GM19463 (cell line): ENCODE measurements around the gene HOXA2.
A peak's percentile ranks its signal among the peaks of the same experiment; 100 is the strongest.

Source experiments
- ATAC-seq: cut with Tn5 transposase; IDR thresholded peaks from one replicate; pipeline ENCODE4 v1.9.1; 2021; ENCODE audit warnings: mild to moderate bottlenecking, moderate library complexity; ENCODE audit not compliant: unreplicated experiment

HOXA2 gene

DNA sequence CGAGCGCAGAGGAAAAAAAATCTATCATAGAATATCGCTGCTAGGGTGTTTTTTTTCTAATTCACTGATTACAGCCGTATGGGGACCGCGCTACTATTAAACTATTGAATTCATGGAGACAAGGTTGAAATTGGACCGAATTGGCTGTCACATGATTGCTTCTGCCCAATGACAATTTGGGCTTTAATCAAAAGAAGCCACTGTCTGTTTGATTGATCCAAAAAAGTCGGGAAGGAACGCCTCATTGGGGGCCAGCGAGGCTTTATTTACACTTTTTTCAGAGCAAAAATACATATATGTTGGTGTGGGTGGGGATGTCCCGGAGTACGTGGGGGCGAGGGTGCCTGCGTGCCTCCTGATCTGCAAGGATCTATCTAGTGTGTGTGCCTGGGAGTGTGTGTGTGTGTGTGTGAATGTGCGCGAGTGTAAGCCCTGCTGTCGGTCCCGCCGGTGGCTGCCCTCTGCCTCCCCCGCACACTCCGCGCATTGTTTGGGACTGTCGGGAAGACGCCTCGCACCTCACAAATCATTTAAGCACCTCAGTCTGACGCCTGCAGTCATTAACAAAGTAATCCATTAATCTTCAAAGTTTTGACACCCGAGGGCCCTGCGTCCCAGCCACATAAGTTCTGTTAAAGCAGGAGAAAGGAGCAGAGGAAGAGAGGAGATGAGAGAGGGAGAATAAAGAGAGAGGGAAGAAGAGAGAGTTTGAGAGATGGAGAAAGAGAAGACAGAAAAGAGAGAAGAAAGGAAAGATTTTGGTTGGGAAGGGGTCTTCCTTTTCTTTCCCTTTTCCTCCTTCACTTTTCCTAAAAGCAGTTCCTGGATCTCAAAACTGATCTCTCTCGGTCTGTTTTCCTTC, at the start of gene HOXA2:
HOXA2 (minus strand) TSS at position 103 of the 862 bp plus-strand sequence. CDS start 183 bp downstream, outside the sequence.
- ATAC-seq: no peak

- ATAC-seq: no peak
These were observed 49.0 kb upstream of the HOXA2 start for GRCh38 chr7:27151341-27151930.

DNA sequence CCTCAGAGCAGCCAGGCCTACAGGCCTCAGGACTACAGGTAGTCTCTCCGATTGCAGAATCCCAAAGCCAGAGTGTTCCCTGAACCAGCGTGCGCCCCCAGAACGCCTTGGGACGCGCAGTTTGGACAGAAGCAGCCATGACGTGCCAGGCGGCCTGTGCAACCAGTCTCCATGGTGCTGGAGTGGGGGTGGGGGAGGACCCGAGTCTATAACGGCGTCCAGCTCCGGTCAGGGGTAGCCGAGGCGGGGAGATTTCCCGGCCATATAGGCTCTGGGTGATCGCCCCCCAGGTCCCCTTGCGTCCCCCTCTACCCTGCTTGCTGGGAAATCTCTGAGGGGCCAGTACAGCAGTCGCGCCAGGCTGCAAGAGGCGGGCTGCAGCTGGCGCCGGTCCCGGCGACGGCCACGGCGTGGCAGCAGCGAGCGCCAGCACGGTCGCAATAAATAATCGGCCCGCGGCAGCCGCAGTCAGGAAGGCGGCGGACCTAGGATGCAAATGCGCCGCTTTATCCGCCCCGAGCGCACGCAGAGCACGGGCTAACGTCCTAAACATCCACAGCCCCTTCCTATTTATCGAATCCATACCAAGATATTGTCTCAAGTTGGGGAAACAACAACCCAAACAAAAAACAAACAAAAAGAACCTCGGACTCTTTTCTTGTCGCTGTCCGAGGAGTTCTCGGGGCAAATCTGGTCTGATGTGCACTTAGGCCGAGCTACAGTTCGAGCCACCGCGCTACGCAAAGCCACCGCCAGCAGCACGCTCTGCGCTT, 48.3 kb upstream of the HOXA2 start:
- ATAC-seq: peak; percentile 91

DNA sequence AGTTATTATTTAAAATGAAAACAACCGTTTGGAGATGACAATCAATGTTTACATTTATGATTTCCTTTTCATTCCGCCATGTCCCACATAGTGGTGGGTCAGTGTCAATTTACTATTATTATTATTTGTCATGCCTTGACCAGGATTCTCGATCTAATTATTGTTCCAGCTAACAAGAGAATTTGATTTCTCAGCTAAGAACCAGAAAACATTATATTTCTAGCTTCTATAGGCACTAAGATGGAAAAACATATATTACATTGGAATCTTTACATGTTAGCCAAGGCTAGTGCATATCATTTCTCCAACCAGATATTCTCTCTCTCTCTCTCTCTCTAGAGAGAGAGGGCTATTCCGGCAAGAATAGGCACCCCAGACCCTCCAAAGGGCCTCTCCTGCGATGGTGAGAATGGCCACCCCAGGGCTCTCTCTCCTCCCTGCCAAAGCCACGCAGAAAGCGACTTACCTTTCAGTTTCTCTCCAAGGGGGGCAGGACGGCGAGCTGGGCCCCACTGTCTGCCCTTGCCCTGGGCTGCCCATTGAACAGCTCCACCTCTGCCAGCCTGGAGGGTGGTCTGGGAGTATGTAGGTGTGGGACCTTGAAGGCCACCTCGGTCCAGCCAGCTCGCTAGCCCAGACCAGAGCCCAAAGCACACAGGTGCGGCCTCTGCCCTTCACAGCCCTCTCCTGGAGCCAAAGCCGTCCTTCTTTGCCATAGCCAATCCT, 47.5 kb upstream of the HOXA2 start:
- ATAC-seq: no peak

- no peak for ATAC-seq
These were observed 46.5 kb upstream of the HOXA2 start for GRCh38 chr7:27148756-27149641.

DNA sequence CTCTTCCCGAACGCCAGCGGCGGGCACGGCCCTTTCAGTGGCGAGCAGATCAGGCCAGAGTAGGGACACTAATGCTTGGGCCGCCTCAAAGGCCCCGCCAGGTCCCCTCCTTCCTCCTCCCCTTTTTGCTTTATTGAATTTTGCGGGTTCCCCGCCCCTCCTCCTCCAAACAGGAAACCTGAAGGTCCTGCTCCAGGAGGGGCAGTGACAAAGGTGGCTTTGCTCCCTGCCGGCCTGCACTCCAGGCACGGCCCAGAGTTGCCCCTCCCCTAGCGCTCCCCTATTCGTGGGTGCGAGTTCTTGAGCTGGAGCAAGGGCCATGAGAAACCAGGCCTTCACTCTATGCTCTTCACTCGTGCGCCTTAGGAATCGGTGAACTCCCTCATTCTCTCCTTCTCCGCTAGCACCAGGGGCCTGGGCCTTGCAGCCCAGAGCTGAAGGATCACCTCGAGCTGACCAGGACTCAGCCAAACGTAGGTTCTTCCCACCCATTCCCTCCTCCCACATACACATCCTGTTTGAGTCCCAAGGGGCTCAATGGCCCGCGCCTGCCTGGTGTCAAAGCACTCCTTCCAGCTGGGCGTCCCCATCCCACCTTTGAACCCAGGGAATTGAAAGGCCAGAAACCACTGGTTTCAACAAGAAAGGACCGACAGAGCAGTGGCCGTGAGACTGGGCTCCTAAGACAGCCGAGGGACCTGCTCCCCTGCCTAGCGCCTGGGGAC, 45.7 kb upstream of the HOXA2 start:
- no peak for ATAC-seq

DNA sequence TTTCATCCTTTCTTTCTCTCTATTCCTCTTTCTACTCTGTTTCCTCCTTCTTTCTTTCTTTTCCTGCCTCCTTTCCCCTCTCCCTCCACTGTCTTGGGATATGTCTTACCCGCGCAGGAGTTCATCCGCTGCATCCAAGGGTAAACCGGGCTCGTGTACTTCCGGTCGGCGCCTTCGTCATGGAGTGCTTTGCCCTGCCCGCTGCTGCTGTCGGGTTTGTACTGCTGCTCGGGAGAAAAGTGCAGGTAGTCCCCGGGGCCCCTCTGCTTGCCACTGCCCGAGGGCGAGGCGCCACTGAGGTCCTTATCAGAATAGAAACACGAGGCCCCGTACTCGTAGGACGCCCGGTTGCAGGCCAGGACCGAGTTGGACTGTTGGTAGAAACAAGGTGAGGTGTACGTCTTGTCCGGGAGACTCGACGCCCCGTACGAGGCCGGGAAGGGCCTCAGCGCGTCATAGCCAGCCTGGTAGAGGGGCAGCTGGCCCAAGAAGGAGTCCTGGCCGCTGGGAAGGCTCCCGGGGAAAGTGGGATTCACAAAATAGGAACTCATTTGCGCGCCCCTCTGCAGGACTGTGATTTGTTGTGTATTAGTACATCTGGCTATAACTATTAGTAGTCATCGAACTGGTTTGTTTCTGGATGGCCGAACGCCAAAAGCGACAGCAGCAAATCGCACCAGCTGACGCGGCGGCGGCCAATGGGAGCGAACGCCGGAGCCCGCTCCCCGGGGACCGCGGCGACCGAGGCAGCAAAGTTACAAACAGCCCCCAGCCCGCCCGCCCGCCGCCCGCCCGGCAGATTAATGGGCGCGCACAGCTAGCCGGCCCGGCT, 44.9 kb upstream of the HOXA2 start, which contains the start of gene HOXA6:
HOXA6 (minus strand) TSS at position 576 of the 832 bp plus-strand sequence; CDS start at position 551, 25 bp downstream.
- no peak for ATAC-seq

GRCh38 chr7:27146491-27147198, 44.2 kb upstream of the HOXA2 start:
- ATAC-seq: no peak

DNA sequence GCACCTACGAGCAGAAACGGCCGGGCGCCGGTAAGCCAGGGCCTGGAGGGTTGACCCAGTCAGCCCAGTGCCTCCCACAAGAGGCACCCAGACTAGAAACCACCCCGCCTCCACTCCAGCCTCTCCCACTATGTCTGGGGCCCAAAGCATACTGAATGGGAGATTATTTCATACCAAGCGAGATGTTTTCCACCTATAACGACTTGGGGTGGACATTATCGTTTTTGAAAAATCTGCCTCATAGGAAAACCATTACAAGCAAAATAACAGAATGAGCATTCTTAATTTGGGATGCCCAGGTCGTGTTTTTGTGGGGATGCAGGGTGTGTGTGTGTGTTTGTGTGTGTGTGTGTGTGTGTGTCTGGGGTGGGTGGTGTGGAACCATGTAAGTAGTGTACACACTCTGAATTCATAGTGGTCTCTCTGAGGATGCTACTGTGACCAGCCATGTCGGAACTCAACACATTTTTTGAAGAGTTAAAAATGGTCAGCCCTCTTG, 43.5 kb upstream of the HOXA2 start:
- no peak for ATAC-seq

GRCh38 chr7:27145165-27145913, 42.9 kb upstream of the HOXA2 start:
- ATAC-seq: no peak

DNA sequence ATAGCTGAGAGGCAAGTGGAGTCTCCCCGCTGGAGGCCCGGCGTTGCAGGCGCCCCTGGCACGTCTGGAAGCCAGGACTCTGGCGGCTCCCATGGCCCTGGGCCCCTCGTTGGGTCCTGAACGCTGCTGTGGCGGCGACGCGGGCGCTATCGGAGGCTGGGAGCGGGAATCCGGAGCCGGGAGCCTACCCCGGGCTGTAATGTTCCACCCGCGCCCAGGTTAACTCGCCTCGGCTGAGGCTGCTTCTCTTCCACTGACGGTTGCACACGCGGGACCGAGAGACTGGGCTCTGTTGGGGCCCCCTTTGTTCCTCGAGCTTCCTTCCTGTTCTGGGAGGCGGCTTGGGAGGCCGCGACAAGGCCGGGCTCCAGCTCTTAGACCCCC, 42.3 kb upstream of the HOXA2 start:
- ATAC-seq: no peak

DNA sequence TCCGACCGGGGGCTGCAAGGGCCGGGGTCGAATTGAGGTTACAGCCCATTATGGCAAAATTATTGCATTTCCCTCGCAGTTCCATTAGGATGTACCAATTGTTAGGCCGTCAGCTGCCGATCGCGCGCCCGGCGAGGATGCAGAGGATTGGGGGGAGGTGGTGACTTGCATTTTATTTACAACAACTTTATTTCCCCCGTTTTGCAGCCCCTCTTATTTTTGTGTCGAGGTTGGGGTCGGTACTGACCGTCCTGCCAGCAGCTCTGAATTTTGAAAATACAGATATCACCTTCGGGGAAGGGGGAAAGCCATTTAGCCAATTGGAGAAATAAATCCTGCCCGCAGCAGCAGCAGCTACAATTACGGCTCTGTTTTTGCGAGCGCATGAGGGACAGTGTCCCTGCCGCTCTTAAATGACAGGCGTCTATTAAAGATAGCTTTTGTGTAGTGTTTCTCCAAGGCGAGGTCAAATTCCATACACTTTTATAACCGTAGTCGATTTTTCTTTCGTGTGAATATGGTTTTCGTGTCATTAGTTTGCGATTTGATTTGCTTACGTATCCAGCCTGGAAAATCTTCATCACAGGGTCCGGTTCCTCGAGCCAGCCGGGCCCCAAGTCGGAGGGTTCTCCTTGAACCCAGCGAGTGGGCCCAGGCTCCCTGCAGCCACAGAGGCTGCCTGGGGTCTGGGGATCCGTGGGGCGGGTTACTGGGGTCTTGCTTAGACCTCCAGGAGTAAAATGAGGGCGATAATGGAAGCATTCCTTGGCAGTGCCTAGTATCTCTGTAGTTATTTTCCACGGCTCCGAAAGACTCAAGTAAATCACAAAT, 41.7 kb upstream of the HOXA2 start:
- ATAC-seq: no peak

- ATAC-seq: no peak
These were observed 40.8 kb upstream of the HOXA2 start, which contains the start of gene HOXA5 for GRCh38 chr7:27143023-27143949. Gene HOXA5, minus strand, starts transcription at chr7:27143681. Its CDS starts 74 bp downstream, at chr7:27143607.

DNA sequence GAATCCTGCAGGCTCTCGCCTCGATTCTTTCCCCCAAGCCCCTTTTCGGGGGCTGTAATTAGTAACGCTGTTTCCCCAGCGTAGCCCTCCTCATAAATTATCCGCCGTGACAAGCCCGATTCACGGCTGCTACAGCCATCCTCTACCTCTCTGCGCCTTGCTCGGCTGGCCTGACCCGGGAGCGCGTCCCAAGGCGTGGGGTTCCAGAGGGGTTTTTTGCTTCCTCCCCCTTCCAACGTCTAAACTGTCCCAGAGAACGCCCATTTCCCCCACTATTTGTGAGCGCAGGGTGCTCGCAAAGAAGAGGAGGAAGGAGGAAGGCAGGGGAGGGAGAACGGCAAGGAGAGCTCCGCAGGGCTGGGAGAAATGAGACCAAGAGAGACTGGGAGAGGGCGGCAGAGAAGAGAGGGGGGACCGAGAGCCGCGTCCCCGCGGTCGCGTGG, 40.1 kb upstream of the HOXA2 start:
- ATAC-seq: no peak
